Stimulated activated CD4-positive, alpha-beta T cell treated with anti-CD3 and anti-CD28 coated beads, Interleukin-4, amount 100 ng/mL, for 48 hours (primary cell): ENCODE data around the gene DLG4.
"Not testable (repeated sequence)": the region's sequence is repeated elsewhere in the genome, so short reads cannot be mapped to it uniquely, and the experiment has no call there.

Experiments used
- DNase-seq, 2 donors: peaks; one replicate each; pipeline ENCODE4 v3.0.0-alpha.2; 2020; ENCODE audit warnings: low read depth in 2 of 2

The DLG4 gene

DNA sequence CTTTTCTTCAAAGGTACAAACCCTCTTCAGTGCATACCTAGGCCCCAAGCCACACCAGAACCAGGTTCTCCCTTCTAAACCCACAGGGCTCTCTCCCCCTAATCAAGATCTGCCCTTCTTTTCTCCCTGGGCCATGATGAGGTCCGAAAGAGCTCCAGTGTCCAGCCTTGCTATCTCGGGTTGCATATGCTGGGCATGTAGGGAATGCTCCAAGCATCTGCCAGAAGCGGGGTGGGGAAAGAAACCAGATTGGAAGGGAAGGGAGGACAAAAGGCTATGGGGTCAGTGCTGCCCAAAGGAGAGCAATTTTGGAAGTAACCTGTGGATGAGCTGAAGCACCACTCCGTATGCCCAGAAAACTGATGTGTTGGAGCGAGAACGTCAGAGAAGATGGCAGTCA is 29.6 kb upstream of the DLG4 start:
- DNase-seq, result no peak

DNA sequence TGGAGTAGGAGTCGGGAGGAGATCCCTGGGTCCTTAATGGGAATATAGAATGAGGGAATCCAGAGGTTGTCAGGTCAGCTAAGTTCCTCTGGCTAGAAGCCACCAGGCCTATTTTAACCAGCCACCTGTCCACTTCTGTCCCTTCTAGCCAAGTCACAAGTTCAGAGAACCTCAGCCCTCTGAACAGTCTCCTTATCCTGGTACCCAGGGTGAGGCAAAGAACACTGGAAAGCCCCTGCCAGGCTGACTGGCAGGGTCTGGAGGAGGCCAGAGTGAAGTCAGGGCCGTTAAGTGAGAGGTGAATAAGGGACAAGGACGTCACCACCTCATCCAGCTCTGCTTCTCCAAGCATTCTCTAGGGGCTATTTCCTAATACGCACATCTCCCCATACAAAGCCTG is 29.2 kb upstream of the DLG4 start:
- no peak for DNase-seq

- no peak for DNase-seq
These were observed 27.1 kb upstream of the DLG4 start for GRCh38 chr17:7246779-7247178.

GRCh38 chr17:7243838-7244237 is 24.2 kb upstream of the DLG4 start:
- not testable (repeated sequence) for DNase-seq

GRCh38 chr17:7243453-7243729 is 23.8 kb upstream of the DLG4 start:
- no peak for DNase-seq

GRCh38 chr17:7242717-7243452 is 23.2 kb upstream of the DLG4 start:
- peak; percentile 88 to 89 for DNase-seq

GRCh38 chr17:7241783-7242716 is 22.4 kb upstream of the DLG4 start, which contains the start of gene GABARAP:
TSS of gene GABARAP (minus strand) at chr17:7242449. CDS start at chr17:7242330, 119 bp downstream.
- peak; percentile 89 to 95 for DNase-seq

DNA sequence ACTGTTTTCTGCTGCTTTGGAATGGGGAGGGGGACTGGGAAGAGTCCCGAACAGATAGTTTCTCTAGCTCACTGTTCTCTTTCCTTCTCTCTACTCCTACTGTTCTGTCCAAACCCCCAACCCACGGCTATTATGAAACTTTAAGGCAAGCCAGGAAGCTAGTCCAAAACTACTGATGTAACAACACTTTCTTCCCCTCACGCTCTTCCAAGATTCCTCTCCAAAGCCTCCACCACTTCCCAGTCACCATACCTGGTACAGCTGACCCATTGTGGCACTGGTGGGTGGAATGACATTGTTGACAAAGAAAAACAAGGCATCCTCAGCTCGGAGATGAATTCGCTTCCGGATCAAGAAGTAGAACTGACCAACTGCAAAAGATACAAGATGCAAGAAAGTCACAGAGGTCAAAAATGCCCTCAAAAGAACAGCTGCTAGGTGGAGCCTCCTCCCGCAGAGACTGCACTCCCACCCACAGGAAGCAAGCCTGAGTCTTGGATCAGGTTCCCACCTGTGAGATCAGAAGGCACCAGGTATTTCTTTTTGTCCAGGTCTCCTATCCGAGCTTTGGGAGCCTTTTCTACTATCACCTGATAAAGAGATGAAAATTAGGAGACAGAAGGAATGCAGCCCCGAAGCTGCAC is 21.6 kb upstream of the DLG4 start:
- DNase-seq, result no peak

- no peak for DNase-seq
These were observed 20.7 kb upstream of the DLG4 start for GRCh38 chr17:7240375-7240774.

DNA sequence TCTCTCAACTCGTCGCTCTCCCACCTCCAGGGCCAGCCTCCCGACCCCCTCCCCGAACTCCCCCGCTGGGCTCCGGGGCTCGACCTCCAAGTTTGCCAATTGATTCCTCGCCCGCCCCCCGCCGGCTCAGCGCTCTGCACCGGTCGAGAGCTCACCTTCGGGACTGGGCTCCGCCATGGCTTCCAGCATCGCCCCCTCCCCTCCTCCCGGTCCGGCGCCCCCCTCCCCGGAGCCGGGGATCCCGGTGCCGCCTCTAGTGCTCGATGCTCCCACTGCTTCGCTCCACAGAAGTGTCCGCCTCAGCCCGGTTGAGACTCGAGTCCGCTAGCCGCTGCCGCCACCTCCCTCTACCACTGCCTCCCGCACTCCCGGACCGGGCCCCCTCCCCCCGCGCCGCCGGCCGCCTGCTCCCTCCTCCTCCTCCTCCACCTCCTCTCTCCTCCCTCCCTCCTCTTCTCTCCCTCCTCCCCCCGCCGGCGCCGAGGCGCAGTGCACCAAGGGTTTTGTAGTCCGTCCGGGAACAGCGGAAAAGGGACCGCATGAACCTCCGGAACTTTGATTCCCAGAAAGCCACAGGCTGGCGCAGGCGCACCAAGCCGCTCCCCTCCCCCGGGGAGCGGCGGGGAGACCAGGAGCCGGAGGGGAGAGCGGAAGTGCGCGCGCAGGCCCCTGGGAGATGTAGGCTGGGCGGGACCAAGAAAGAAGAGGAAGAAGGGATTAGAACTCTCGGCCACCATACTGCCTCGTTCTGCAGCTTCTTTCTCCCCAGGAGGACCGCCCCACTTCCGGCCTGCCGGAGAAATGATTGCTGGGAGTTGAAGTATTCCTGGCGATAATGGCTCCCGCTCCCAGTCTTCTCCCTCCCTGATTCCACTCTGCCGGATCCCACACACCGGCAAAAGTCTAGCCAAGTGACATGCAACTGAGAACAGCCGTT is 19.7 kb upstream of the DLG4 start, which contains the start of gene PHF23:
TSS of gene PHF23 (minus strand) at position 367 of the 937 bp plus-strand sequence. CDS start at position 189, 178 bp downstream.
- DNase-seq, result peak; percentile 94 to 97

DNA sequence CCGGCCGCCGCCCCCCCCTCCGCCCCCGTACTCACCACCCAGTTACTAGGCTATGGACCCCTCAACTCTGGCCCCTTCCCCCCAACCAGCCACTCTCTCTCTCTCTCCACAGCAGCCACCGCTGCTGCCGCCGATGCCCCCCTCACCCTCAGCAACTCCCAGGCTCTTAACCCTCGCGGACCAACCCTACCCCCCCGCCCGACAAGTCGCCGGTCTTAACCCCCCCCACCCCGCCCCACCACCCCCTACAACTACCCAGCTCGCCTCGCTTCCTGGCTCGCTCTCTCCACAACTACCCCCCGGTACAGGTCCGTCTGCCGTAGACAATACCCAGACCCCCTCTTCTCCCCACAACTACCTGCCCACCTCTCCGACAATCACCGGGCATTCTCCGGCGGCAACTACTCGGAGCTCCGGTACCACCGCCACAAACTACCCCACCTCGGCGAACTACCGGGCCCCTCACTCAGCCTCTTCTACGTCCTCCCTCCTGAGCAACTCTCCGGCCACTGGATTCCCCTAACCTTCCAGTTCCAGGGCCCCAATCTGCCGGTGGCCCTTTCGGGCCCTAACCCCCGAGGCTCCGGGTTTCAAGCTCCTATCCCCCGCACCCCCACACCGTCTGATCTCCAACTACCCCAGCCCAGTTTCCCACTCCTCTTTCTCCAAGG is 18.9 kb upstream of the DLG4 start:
- no peak for DNase-seq

- DNase-seq, result peak; percentile 84 to 85
These were observed 18.3 kb upstream of the DLG4 start for GRCh38 chr17:7237761-7238419.

GRCh38 chr17:7237266-7237760 is 17.7 kb upstream of the DLG4 start:
- DNase-seq, result no peak

- no peak for DNase-seq
These were observed 17.2 kb upstream of the DLG4 start for GRCh38 chr17:7236808-7237207.

DNA sequence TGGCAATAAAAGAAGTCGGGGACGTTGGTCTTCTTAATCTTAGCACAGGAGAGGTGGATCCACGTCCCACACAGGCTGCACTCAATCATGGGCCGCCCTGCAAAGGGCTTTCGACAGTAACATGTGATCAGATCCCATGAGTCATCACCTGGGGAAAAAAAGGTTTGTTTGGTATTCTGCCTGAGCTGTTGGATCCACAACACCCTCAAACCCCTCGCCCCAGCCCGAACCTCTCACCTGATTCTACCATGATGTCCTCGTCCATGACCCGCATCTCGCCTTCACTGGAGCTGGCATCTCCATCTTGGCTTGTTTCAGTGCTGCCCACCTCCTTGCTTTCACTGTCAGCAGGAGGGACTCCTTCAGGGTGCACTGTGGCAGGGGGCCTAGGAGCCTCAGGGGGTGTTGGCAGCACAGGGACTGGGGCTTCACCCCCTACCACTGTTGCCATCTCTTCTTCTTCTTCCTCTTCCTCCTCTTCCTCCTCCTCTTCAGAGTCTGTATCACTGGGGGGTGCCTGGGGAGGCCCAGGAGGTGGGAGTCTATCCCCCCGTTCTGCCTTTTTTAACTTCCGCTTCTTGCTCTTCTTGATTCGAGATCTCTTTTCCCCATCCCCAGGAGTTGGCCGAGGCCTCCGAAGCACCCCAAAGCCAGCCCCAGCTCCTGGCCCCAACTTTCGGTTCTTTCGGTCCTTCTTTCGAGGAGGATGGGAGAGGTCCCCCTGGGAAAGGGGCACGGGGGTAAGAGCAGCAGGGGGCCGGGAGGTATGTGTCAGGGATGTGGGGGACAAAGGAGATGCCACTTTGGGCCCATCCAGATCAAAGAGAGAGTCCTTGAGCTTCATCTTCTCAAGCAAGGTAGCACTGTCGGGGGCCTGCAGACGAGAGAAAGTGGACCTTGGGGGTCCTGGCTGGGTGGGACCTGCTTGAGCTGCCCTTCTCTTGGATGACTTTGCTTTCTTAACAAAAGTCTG is 16.3 kb upstream of the DLG4 start:
- no peak for DNase-seq

- DNase-seq, result peak; percentile 93 to 95
These were observed 14.7 kb upstream of the DLG4 start, which contains the start of gene DVL2 for GRCh38 chr17:7234083-7234951. TSS of gene DVL2 (minus strand) at chr17:7234517. CDS start at chr17:7234262, 255 bp downstream.

- DNase-seq, result no peak
These were observed 14.1 kb upstream of the DLG4 start for GRCh38 chr17:7233701-7234082.

GRCh38 chr17:7232114-7232513 is 12.5 kb upstream of the DLG4 start:
- no peak for DNase-seq
